Parathyroid adenoma (tissue), 2 donors: ENCODE data around the gene NAB2.

Experiments
- H2AFZ ChIP-seq: fragments of 300-600 bp; sonication (generic); one replicate; pipeline ENCODE4 v1.7.0; 2017; ENCODE audit warnings: antibody characterized with exemption, mild to moderate bottlenecking
- H3K27ac ChIP-seq: fragments of 300-600 bp; sonication (generic); one replicate; pipeline ENCODE4 v1.7.0; 2017
- H3K27me3 ChIP-seq: fragments of 300-600 bp; sonication (generic); one replicate; pipeline ENCODE4 v1.7.0; 2017; ENCODE audit warnings: low read length; ENCODE audit not compliant: control insufficient read depth, insufficient read depth
- H3K36me3 ChIP-seq: fragments of 300-600 bp; sonication (generic); one replicate; pipeline ENCODE4 v1.7.0; 2017; ENCODE audit warnings: low read length; ENCODE audit not compliant: control insufficient read depth, insufficient read depth
- H3K4me1 ChIP-seq: fragments of 300-600 bp; sonication (generic); one replicate; pipeline ENCODE4 v1.7.0; 2017; ENCODE audit warnings: control low read depth
- H3K4me2 ChIP-seq: fragments of 300-600 bp; sonication (generic); one replicate; pipeline ENCODE4 v1.7.0; 2017; ENCODE audit warnings: low read length
- H3K4me3 ChIP-seq: fragments of 300-600 bp; sonication (generic); one replicate; pipeline ENCODE4 v1.7.0; 2017; ENCODE audit warnings: low read depth, low read length
- H3K79me2 ChIP-seq: fragments of 300-600 bp; sonication (generic); one replicate; pipeline ENCODE4 v1.7.0; 2017; ENCODE audit warnings: control low read depth
- H3K9ac ChIP-seq: fragments of 300-600 bp; sonication (generic); one replicate; pipeline ENCODE4 v1.7.0; 2017; ENCODE audit warnings: mild to moderate bottlenecking
- H3K9me3 ChIP-seq: fragments of 300-600 bp; sonication (generic); one replicate; pipeline ENCODE4 v1.7.0; 2017; ENCODE audit warnings: low read length; ENCODE audit not compliant: control insufficient read depth
- TF ChIP-seq, protein P1 (sequence below): fragments of 300-600 bp; sonication (generic); IDR thresholded peaks from one replicate; pipeline ENCODE4 v1.7.0; 2017; ENCODE audit warnings: antibody characterized with exemption, mild to moderate bottlenecking
- donor health status: primary hyperparathyroidism.

NAB2 gene

DNA sequence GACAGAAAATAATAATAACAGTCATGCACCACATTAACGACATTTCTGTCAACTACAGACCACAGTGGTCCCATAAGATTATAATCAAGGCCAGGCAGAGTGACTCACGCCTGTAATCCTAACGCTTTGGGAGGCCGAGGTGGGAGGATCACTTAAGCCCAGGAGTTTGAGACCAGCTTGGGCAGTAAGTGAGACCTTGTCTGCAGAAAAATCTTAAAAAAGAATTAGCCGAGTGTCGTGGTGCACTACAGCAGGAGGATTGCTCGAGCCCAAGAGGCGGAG is 8.6 kb downstream of the NAB2 start:
- H3K9ac ChIP-seq = no peak overlapping the region
- TF ChIP-seq, protein P1, sequence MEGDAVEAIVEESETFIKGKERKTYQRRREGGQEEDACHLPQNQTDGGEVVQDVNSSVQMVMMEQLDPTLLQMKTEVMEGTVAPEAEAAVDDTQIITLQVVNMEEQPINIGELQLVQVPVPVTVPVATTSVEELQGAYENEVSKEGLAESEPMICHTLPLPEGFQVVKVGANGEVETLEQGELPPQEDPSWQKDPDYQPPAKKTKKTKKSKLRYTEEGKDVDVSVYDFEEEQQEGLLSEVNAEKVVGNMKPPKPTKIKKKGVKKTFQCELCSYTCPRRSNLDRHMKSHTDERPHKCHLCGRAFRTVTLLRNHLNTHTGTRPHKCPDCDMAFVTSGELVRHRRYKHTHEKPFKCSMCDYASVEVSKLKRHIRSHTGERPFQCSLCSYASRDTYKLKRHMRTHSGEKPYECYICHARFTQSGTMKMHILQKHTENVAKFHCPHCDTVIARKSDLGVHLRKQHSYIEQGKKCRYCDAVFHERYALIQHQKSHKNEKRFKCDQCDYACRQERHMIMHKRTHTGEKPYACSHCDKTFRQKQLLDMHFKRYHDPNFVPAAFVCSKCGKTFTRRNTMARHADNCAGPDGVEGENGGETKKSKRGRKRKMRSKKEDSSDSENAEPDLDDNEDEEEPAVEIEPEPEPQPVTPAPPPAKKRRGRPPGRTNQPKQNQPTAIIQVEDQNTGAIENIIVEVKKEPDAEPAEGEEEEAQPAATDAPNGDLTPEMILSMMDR = no peak
- no peak overlapping the region for H3K4me2 ChIP-seq
- no peak overlapping the region for H2AFZ ChIP-seq
- H3K4me3 ChIP-seq = no peak overlapping the region
- peaks cover 3% of the 10 kb centered on the region for H3K79me2 ChIP-seq
- no peaks in the 10 kb centered on the region for H3K27me3 ChIP-seq
- H3K27ac ChIP-seq = no peak overlapping the region
- no peaks in the 10 kb centered on the region for H3K9me3 ChIP-seq
- peaks cover 10% of the 10 kb centered on the region for H3K4me1 ChIP-seq
- no peaks in the 10 kb centered on the region for H3K36me3 ChIP-seq

DNA sequence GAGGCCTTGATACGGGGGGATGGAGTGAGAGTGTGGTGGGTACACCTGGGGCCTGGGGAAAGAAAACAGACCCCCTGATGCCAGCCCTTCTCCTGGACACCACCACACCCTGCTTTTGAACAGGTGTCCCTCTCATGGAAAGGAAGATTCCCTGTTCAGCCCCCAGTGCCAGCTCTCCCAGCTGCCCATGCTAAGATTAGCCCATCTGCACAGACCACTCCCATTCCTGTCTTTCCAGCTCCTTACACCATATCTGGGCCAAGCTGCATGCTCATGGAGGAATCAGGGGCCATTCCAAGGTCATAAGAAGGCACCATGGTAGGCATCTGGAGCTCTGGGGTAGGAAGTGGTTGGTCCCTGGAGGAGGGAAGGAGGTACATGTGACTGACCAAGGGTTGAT is 9.6 kb downstream of the NAB2 start:
- Histone ChIP-seq H3K9ac (no peak overlapping the region), H3K27me3 (no peaks in the 10 kb centered on the region), H3K4me1 (peaks cover 6% of the 10 kb centered on the region), H3K36me3 (no peaks in the 10 kb centered on the region), H3K79me2 (no peaks in the 10 kb centered on the region), H3K4me3 (no peak overlapping the region), H3K27ac (no peak overlapping the region), H3K4me2 (no peak overlapping the region), H2AFZ (no peak overlapping the region), H3K9me3 (no peaks in the 10 kb centered on the region)
- TF ChIP-seq, protein P1 = no peak

DNA sequence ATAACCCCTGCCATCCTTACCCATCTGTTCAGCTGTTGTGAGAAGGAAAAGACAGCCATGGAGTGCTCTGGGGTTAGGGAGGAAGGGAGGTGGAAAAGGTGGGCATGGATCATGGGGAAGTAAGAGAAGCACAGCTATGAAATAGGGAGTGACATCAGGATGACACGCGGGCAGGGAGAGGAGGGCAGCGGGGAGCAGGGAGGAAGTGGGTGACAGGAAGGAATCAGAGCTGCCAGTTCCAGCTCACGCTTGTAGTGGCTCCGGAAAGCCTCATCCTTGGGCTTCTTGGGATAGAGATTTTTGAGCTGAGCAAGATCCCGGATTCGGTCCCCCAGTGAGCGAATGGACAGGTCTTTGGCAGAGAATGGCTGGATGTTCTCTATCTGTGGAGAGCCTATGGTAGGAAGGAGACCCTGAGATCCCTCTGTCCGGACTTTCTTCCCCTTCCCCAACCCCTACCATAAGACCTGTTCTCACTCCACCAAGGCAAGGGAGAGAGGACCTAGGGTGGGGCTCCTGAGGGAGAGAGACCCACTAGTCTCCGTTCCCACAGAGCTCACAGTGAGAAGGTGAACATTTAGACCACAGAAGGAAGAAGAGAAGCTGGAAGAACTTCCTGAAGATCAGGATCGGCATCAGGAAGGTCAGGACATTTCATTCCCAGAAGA is 10.3 kb downstream of the NAB2 start:
- H3K27ac ChIP-seq = no peak overlapping the region
- H3K4me1 ChIP-seq = peaks cover 4% of the 10 kb centered on the region
- H2AFZ ChIP-seq = no peak overlapping the region
- H3K79me2 ChIP-seq = no peaks in the 10 kb centered on the region
- no peak overlapping the region for H3K4me3 ChIP-seq
- no peaks in the 10 kb centered on the region for H3K36me3 ChIP-seq
- no peak overlapping the region for H3K9ac ChIP-seq
- H3K9me3 ChIP-seq = no peaks in the 10 kb centered on the region
- TF ChIP-seq, protein P1 = no peak
- no peaks in the 10 kb centered on the region for H3K27me3 ChIP-seq
- no peak overlapping the region for H3K4me2 ChIP-seq

DNA sequence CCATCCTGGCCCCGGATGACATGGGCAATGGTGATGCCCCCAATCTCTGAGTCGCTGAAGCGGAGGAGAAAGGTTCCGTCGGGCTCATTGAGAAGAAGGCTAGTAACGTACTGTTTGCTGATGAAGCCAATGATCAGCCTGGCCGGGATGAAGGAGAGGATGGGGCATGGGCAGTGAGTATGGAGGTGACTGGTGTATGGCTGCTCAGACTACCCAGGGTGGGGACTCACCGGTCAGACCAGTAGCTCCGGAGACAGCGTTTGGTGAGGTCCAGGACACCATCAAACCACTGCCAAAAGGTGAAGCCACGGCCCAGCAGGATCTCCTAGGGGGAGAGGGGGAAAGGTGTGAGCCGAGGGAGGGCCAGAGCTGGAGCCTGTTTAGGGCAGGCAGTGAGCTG is 10.9 kb downstream of the NAB2 start:
- H3K27ac ChIP-seq = no peak overlapping the region
- TF ChIP-seq, protein P1 = no peak

More for the DNA sequence above, 10.9 kb downstream of the NAB2 start:
- no peak overlapping the region for H3K9ac ChIP-seq
- H3K4me2 ChIP-seq = no peak overlapping the region
- H2AFZ ChIP-seq = no peak overlapping the region
- no peaks in the 10 kb centered on the region for H3K9me3 ChIP-seq
- peaks cover 4% of the 10 kb centered on the region for H3K4me1 ChIP-seq
- no peaks in the 10 kb centered on the region for H3K27me3 ChIP-seq
- no peaks in the 10 kb centered on the region for H3K79me2 ChIP-seq
- H3K4me3 ChIP-seq = no peak overlapping the region
- no peaks in the 10 kb centered on the region for H3K36me3 ChIP-seq
